ENCODE results near the gene GJD4.

The GJD4 gene

DNA sequence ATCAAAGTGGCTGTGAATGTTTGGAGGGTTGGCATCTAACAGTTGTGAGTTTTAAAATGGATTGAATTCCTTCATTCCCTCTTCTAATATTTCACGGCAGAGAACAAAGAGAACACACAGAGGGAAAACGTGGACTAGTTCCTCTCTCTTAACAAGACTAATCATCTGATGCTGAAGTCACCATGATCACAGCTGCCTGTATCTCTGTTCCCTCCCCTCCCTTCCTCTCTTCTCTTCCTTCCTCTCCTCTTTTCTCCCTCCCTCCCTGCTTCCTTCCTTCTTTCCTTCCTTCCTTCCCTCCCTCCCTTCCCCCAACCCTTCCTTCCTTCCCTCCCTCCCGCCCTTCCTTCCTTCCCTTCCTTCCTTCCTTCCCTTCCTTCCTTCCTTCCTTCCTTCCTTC lies 10.0 kb upstream of the GJD4 start:
- intact Hi-C loops (cut with DNase I; ENCODE audit: low total_unique reads), result no loop called here
- no peaks in the 10 kb centered on the region for H3K4me1 ChIP-seq
- H3K27ac ChIP-seq, result no peak overlapping the region
- peaks cover 0 to 5% of the 10 kb centered on the region in 2 donors for H3K27me3 ChIP-seq
- peaks cover 0 to 5% (median 0%) of the 10 kb centered on the region in 3 donors for H3K9me3 ChIP-seq
- DNase-seq, result no peak
- H3K36me3 ChIP-seq, result no peaks in the 10 kb centered on the region
- H3K4me3 ChIP-seq, result no peak overlapping the region
- TF ChIP-seq, protein P1, sequence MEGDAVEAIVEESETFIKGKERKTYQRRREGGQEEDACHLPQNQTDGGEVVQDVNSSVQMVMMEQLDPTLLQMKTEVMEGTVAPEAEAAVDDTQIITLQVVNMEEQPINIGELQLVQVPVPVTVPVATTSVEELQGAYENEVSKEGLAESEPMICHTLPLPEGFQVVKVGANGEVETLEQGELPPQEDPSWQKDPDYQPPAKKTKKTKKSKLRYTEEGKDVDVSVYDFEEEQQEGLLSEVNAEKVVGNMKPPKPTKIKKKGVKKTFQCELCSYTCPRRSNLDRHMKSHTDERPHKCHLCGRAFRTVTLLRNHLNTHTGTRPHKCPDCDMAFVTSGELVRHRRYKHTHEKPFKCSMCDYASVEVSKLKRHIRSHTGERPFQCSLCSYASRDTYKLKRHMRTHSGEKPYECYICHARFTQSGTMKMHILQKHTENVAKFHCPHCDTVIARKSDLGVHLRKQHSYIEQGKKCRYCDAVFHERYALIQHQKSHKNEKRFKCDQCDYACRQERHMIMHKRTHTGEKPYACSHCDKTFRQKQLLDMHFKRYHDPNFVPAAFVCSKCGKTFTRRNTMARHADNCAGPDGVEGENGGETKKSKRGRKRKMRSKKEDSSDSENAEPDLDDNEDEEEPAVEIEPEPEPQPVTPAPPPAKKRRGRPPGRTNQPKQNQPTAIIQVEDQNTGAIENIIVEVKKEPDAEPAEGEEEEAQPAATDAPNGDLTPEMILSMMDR (IDR thresholded peaks at IDR 0.05), result no peak

DNA sequence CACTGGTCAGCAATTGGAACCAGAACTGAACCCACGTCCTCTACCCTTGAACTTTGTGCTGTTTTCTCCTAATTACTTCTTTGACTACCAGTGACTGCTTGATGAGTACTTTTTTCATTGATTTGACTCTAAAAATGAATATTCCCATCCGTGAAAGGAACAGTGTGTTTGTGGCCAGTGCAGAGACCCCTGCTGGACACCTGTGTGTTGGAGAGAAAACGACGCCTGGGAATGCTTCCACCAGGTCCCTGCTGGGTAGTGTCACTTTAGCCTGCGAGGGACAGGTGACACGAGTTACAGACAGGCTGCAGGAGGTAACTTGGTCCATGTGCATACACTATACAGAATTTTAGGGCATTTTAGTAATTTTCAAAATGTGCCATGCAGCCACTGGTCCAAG lies 6.8 kb upstream of the GJD4 start:
- Histone ChIP-seq H3K27me3 (peaks cover 0 to 11% of the 10 kb centered on the region in 2 donors), H3K4me3 (no peak overlapping the region), H3K9me3 (no peaks in the 10 kb centered on the region), H3K4me1 (no peaks in the 10 kb centered on the region), H3K36me3 (no peaks in the 10 kb centered on the region), H3K27ac (no peak overlapping the region)
- DNase-seq, result no peak
- intact Hi-C loops (cut with DNase I; ENCODE audit: low total_unique reads), result no loop called here
- TF ChIP-seq, protein P1 (IDR thresholded peaks at IDR 0.05), result peak; percentile 18 to 27

DNA sequence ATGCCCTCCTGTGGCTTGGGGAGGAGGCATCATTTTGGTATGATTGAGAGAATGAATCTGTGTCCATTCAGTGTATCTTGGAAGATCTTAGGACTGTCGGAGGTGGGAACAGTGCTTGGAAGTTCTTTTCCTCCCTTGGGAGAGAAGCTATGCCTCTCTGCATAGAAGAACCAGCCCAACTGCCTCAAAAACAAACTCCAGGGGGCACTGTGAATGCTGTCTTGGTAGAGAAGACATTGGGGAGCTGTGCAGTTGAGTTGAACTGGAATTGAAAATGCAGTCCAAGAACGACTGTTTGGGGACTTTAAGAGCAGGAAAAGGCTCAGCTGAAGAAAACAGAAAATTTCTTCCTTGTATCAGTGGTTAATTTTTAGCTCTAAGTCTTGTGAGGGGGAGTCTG lies 4.9 kb upstream of the GJD4 start:
- no peak overlapping the region for H3K27ac ChIP-seq
- H3K4me1 ChIP-seq, result no peaks in the 10 kb centered on the region
- DNase-seq, result no peak
- no peak overlapping the region for H3K4me3 ChIP-seq
- TF ChIP-seq, protein P1 (IDR thresholded peaks at IDR 0.05), result no peak
- intact Hi-C loops (cut with DNase I; ENCODE audit: low total_unique reads), result no loop called here
- peaks cover 0 to 11% of the 10 kb centered on the region in 2 donors for H3K27me3 ChIP-seq
- no peaks in the 10 kb centered on the region for H3K36me3 ChIP-seq
- H3K9me3 ChIP-seq, result no peaks in the 10 kb centered on the region

DNA sequence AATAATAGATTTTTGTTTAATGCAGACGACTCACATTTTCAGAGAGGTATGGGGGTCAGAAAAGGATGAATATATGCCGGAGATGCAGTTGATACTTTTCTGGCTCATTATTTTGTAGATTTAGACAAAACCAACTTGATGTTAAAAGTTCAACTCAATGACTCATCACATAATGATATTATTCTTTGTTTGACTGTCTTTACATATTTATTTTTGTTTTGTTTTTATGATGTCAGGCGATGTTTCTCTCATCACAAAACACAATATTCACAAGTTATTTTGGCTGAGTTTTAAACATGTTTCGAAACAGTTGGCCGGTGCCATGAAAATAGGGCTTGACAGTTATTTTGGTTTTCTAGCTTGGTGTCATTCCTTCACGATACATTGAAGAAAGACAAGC lies 1.3 kb downstream of the GJD4 start:
- peaks cover 0 to 35% of the 10 kb centered on the region in 2 donors for H3K27me3 ChIP-seq
- TF ChIP-seq, protein P1 (IDR thresholded peaks at IDR 0.05), result no peak
- DNase-seq, result no peak
- intact Hi-C loops (cut with DNase I; ENCODE audit: low total_unique reads), result no loop called here
- no peak overlapping the region for H3K27ac ChIP-seq
- H3K4me3 ChIP-seq, result no peak overlapping the region
- H3K36me3 ChIP-seq, result no peaks in the 10 kb centered on the region
- peaks cover 0 to 14% (median 12%) of the 10 kb centered on the region in 4 donors for H3K4me1 ChIP-seq
- no peaks in the 10 kb centered on the region for H3K9me3 ChIP-seq

DNA sequence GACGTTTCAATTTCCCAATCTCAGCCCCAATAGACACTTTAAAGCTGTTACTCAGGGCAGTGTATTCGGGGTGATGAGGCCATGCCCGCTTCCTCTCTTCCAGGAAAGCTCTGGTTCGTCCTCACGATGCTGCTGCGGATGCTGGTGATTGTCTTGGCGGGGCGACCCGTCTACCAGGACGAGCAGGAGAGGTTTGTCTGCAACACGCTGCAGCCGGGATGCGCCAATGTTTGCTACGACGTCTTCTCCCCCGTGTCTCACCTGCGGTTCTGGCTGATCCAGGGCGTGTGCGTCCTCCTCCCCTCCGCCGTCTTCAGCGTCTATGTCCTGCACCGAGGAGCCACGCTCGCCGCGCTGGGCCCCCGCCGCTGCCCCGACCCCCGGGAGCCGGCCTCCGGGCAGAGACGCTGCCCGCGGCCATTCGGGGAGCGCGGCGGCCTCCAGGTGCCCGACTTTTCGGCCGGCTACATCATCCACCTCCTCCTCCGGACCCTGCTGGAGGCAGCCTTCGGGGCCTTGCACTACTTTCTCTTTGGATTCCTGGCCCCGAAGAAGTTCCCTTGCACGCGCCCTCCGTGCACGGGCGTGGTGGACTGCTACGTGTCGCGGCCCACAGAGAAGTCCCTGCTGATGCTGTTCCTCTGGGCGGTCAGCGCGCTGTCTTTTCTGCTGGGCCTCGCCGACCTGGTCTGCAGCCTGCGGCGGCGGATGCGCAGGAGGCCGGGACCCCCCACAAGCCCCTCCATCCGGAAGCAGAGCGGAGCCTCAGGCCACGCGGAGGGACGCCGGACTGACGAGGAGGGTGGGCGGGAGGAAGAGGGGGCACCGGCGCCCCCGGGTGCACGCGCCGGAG lies 2.6 kb downstream of the GJD4 start:
- H3K4me1 ChIP-seq, result peaks cover 0 to 14% (median 12%) of the 10 kb centered on the region in 4 donors
- H3K9me3 ChIP-seq, result no peaks in the 10 kb centered on the region
- no peak overlapping the region for H3K27ac ChIP-seq
- H3K27me3 ChIP-seq, result peaks cover 0 to 40% of the 10 kb centered on the region in 2 donors
- H3K36me3 ChIP-seq, result no peaks in the 10 kb centered on the region
- no peak for DNase-seq
- intact Hi-C loops (cut with DNase I; ENCODE audit: low total_unique reads), result no loop called here
- TF ChIP-seq, protein P1 (IDR thresholded peaks at IDR 0.05), result no peak
- peak overlapping the region; percentile 41 to 53 for H3K4me3 ChIP-seq
